GM12801 (cell line): ENCODE data around the gene ZFP3.

Experiments
- TF ChIP-seq, protein P1 (sequence below): IDR thresholded peaks from one replicate; pipeline ENCODE4 v1.5.1; 2011; ENCODE audit warnings: control low read depth; ENCODE audit not compliant: insufficient read length; ENCODE audit errors: extremely low read depth

ZFP3 gene

DNA sequence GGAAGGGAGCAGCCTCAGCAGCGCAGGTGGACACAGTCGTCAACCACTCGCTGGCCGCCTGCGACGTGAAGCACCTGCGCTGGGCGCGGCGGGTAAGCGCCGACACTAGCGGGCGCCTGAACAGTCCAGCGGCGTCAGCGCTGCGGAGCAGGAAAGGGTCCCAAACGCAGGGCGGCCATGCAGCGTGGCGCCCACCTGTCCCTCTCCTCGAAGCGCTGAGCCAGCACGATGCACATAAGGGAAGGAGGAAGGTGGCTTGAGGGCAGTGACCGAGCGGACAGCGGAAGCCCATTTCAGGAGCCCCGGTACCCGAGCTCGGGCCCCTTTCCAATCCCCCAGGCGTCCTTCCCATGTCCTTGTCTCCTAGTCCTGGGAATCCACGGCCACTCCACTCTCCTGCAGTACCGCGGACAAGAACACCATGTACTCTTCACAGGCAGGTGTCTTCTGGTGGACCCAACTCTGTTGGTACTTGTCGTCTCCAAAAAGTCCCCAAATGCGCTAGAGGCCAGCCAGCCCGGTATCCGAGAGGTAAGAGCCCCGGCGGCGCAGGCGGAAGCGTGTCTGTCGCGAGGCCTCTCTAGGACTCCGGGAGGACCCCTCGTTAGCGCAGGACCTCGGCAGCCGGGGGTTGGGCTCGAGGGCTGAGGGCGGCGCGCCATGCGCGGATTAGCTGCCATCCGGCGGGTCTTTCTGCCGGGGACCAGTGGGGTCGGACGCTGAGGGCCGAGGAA is 19.0 kb downstream of the ZFP3 start:
- TF ChIP-seq, protein P1, sequence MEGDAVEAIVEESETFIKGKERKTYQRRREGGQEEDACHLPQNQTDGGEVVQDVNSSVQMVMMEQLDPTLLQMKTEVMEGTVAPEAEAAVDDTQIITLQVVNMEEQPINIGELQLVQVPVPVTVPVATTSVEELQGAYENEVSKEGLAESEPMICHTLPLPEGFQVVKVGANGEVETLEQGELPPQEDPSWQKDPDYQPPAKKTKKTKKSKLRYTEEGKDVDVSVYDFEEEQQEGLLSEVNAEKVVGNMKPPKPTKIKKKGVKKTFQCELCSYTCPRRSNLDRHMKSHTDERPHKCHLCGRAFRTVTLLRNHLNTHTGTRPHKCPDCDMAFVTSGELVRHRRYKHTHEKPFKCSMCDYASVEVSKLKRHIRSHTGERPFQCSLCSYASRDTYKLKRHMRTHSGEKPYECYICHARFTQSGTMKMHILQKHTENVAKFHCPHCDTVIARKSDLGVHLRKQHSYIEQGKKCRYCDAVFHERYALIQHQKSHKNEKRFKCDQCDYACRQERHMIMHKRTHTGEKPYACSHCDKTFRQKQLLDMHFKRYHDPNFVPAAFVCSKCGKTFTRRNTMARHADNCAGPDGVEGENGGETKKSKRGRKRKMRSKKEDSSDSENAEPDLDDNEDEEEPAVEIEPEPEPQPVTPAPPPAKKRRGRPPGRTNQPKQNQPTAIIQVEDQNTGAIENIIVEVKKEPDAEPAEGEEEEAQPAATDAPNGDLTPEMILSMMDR: no peak

DNA sequence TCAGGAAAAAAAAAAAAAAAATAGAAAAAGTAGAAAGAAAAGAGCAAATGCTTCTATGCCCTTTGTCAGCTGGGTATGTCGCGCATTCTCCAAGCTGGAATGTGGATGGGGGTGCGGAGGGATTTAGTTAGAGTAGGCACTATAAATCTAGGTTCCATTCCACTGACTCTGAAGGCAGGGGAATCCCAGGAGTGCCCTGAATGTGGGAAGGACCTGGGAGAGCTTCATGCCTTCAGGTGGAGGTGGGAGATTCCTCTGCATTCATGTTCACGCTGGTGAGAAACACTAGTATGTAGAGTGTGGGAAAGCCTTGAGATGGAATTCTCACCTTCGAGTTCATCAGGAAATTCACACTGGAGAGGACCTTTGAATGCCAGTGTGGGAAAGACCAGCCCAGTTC is 21.0 kb downstream of the ZFP3 start:
- TF ChIP-seq, protein P1: no peak

DNA sequence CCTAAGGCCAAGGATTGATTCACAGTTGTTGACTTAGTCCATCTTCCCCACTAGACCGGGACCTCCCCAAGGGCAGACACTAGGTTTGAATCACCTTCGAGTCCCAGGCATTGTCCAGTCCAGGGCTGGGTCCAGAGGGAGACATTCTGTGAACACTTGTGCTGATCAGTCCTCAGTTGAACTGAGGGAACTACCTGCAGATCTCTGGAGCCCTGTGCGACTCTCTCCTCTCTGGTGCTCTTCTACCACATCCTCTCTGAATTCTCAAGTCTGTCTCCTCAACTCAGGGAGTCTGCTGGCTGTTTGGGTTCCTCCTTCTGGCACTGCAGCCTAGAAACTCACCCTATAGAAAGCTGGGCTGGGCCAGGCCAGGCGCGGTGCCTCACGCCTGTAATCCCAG is 22.6 kb downstream of the ZFP3 start:
- TF ChIP-seq, protein P1: no peak

DNA sequence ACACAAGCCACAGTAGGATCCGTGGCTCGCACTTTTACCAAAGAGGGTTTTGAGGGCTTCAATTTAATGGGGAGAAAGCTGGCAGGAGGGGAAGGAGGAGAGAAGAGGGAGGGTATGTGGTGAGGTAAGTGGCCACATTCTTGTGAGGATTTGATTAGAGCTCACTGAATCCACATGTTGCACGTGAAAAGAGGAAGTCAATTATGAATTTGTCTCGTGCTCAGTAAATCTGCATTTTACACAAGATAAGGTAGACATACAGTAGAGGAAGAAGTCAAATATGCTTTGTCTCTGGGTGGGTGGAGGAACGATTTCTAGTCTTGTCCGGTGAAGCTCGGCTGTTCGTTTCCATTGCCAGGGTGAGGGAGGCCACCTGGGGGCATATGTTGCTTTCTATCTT is 32.5 kb downstream of the ZFP3 start:
- TF ChIP-seq, protein P1: no peak

DNA sequence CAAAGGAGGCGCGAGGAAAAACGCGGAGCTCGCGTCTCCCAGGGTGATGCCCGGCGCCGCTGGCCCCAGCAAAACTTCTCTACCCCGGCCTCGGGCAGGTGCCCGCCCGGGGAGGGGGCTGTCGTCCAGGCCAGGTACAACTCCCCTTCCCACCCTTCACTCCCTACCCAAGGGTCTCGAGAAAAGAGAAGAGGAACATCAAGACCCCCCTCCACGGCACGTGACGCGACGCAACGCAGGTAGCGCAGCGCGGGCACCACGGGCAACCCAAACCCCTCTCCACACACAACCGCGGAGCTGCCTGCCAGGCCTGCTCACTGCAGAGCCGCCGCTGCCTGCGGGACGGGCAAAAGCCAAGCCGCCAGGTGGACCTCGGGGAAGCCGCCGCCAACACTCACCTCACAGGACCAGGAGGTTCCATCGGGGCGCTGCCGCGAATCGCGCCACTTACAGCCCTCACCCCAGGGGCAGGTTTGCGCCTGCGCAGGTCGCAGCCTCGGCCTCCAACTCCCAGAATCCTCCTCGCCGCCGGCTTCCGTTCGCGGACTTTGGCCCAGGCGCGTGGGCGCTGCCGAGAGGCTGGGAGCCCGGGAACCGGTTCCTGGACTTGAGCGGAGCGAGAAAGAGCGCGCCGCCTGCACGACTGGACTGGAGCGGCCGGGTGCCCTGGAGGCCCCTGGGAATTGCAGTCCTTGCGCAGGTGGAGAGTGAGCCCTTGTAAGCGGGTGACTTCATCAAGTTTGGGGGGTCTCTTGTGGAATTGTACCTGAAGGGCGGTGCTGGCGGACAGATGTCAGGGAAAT is 33.3 kb downstream of the ZFP3 start, which contains the start of gene ZNF232:
Gene ZNF232, minus strand, starts transcription at position 477 of the 803 bp plus-strand sequence. Its CDS starts 56 bp downstream, at position 421.
- TF ChIP-seq, protein P1: no peak

DNA sequence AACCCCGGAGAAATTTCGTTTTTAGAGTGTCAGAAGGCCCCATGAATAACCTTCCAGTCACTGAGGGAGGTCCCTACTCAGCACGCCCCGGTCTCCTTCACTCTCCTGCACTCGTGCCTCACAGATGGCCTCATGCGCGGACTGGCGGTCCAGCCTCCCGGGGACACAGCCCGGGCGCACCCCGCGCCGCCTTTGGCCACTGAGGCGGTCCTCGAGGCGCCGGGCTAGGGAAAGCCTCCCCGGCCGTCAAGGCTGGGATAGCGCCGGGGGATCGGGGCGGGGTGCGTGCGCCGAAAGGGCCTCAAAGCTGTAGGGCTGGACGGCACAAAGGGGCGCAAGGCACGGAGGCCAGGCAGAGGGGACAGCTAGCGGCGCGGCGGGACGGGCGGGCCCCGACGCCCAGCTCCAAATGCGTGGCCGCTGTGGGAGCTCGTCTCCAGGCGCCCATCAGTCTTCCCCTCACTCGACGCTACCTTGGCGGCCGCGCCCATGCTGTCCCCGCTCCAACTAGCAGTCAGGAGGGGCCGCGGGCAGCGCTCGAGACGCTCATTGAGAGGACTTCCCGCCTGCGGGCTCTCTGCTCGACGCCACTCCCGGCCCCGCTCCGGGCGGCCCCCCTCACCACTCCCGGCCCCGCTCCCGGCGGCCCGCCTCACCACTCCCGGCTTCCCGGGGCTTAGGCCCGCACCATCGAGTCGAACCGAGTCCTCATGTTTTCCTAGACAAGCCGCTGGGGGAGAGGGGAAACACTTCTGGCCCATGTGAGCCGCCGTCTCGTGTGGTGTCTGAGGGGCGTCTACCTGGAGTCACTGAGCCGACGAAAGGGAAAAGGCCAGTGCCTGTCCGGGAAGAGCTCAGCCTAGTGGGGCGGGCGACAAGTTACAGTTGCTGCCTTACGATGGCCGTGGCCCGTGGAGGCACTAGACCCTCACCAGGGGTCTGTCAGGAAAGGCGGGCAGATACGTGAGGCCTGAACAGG is 37.7 kb downstream of the ZFP3 start, which contains the start of gene USP6:
Gene USP6, plus strand, starts transcription at position 360 of the 979 bp plus-strand sequence. CDS start 14,336 bp downstream, outside the sequence.
- TF ChIP-seq, protein P1: no peak
